ENCODE results near the gene MDM4. TPM values are rescaled to one million over a fixed set of nuclear protein-coding genes. Genes with fewer than 3 reads are reported as not detected.
A peak's percentile ranks its signal among the peaks of the same experiment; 100 is the strongest.
"Not testable (repeated sequence)": the region's sequence is repeated elsewhere in the genome, so short reads cannot be mapped to it uniquely, and the experiment has no call there.

Gene MDM4
- total RNA-seq, 1 donor from 2014 or later: 79.1 TPM

GRCh38 chr1:204478172-204478899 lies 37.9 kb upstream of the MDM4 start:
- no peaks in the 10 kb centered on the region for H3K9me3 Mint-ChIP-seq
- no peak for DNase-seq (ENCODE audit: low spot score)
- H3K27me3 Mint-ChIP-seq (ENCODE audit: low read depth): no peaks in the 10 kb centered on the region
- intact Hi-C loops (cut with micrococcal nuclease): no loop called here
- no peak overlapping the region for H3K27ac Mint-ChIP-seq
- H3K36me3 Mint-ChIP-seq (ENCODE audit: low read depth): peaks cover under 1% of the 10 kb centered on the region
- no peak overlapping the region for H3K4me3 Mint-ChIP-seq (ENCODE audit: low read depth)
- peaks cover 5% of the 10 kb centered on the region for H3K4me1 Mint-ChIP-seq (ENCODE audit: low read depth)

GRCh38 chr1:204478921-204479320 lies 37.3 kb upstream of the MDM4 start:
- Mint-ChIP-seq H3K4me1 (ENCODE audit: low read depth) (peaks cover 5% of the 10 kb centered on the region), H3K9me3 (no peaks in the 10 kb centered on the region), H3K27me3 (ENCODE audit: low read depth) (no peaks in the 10 kb centered on the region), H3K4me3 (ENCODE audit: low read depth) (no peak overlapping the region), H3K36me3 (ENCODE audit: low read depth) (peaks cover 2% of the 10 kb centered on the region), H3K27ac (no peak overlapping the region)
- intact Hi-C loops (cut with micrococcal nuclease): no loop called here
- no peak for DNase-seq (ENCODE audit: low spot score)

GRCh38 chr1:204479387-204480136 lies 36.6 kb upstream of the MDM4 start:
- DNase-seq (ENCODE audit: low spot score): no peak
- H3K4me3 Mint-ChIP-seq (ENCODE audit: low read depth): no peak overlapping the region
- no peak overlapping the region for H3K27ac Mint-ChIP-seq
- peaks cover 2% of the 10 kb centered on the region for H3K36me3 Mint-ChIP-seq (ENCODE audit: low read depth)
- intact Hi-C loops (cut with micrococcal nuclease): no loop called here
- H3K27me3 Mint-ChIP-seq (ENCODE audit: low read depth): no peaks in the 10 kb centered on the region
- H3K9me3 Mint-ChIP-seq: no peaks in the 10 kb centered on the region
- H3K4me1 Mint-ChIP-seq (ENCODE audit: low read depth): peaks cover 5% of the 10 kb centered on the region

GRCh38 chr1:204480515-204480914 lies 35.7 kb upstream of the MDM4 start:
- intact Hi-C loops (cut with micrococcal nuclease): no loop called here
- no peak overlapping the region for H3K4me3 Mint-ChIP-seq (ENCODE audit: low read depth)
- H3K27ac Mint-ChIP-seq: no peak overlapping the region
- no peak for DNase-seq (ENCODE audit: low spot score)
- H3K9me3 Mint-ChIP-seq: no peaks in the 10 kb centered on the region
- no peaks in the 10 kb centered on the region for H3K27me3 Mint-ChIP-seq (ENCODE audit: low read depth)
- peaks cover 5% of the 10 kb centered on the region for H3K4me1 Mint-ChIP-seq (ENCODE audit: low read depth)
- peaks cover 2% of the 10 kb centered on the region for H3K36me3 Mint-ChIP-seq (ENCODE audit: low read depth)

- Mint-ChIP-seq H3K4me3 (ENCODE audit: low read depth) (no peak overlapping the region), H3K27me3 (ENCODE audit: low read depth) (no peaks in the 10 kb centered on the region), H3K36me3 (ENCODE audit: low read depth) (peaks cover 6% of the 10 kb centered on the region), H3K27ac (no peak overlapping the region), H3K9me3 (no peaks in the 10 kb centered on the region), H3K4me1 (ENCODE audit: low read depth) (peaks cover 8% of the 10 kb centered on the region)
- intact Hi-C loops (cut with micrococcal nuclease): no loop called here
- no peak for DNase-seq (ENCODE audit: low spot score)
Measured at GRCh38 chr1:204483791-204484190, 32.4 kb upstream of the MDM4 start.

- H3K27me3 Mint-ChIP-seq (ENCODE audit: low read depth); H3K27ac Mint-ChIP-seq; H3K9me3 Mint-ChIP-seq; intact Hi-C loops (cut with micrococcal nuclease); H3K4me1 Mint-ChIP-seq (ENCODE audit: low read depth); H3K4me3 Mint-ChIP-seq (ENCODE audit: low read depth); DNase-seq (ENCODE audit: low spot score); H3K36me3 Mint-ChIP-seq (ENCODE audit: low read depth): not testable (repeated sequence)
Measured at GRCh38 chr1:204486513-204487255, 29.5 kb upstream of the MDM4 start.

- Mint-ChIP-seq H3K4me3 (ENCODE audit: low read depth) (no peak overlapping the region), H3K4me1 (ENCODE audit: low read depth) (peaks cover 11% of the 10 kb centered on the region), H3K27me3 (ENCODE audit: low read depth) (no peaks in the 10 kb centered on the region), H3K9me3 (no peaks in the 10 kb centered on the region), H3K27ac (no peak overlapping the region), H3K36me3 (ENCODE audit: low read depth) (peaks cover 6% of the 10 kb centered on the region)
- intact Hi-C loops (cut with micrococcal nuclease): no loop called here
- no peak for DNase-seq (ENCODE audit: low spot score)
Measured at GRCh38 chr1:204487256-204487615, 29.0 kb upstream of the MDM4 start.

- Mint-ChIP-seq H3K4me1 (ENCODE audit: low read depth) (peaks cover 39% of the 10 kb centered on the region), H3K36me3 (ENCODE audit: low read depth) (peaks cover 4% of the 10 kb centered on the region), H3K9me3 (no peaks in the 10 kb centered on the region), H3K4me3 (ENCODE audit: low read depth) (no peak overlapping the region), H3K27me3 (ENCODE audit: low read depth) (no peaks in the 10 kb centered on the region), H3K27ac (no peak overlapping the region)
- DNase-seq (ENCODE audit: low spot score): no peak
- intact Hi-C loops (cut with micrococcal nuclease): no loop called here
Measured at GRCh38 chr1:204491655-204492054, 24.6 kb upstream of the MDM4 start.

- H3K9me3 Mint-ChIP-seq: no peaks in the 10 kb centered on the region
- H3K4me3 Mint-ChIP-seq (ENCODE audit: low read depth): peak overlapping the region; percentile 95
- intact Hi-C loops (cut with micrococcal nuclease): no loop called here
- peaks cover 4% of the 10 kb centered on the region for H3K27me3 Mint-ChIP-seq (ENCODE audit: low read depth)
- peaks cover 40% of the 10 kb centered on the region for H3K4me1 Mint-ChIP-seq (ENCODE audit: low read depth)
- no peak for DNase-seq (ENCODE audit: low spot score)
- H3K27ac Mint-ChIP-seq: peak overlapping the region; percentile 72
- H3K36me3 Mint-ChIP-seq (ENCODE audit: low read depth): peaks cover 4% of the 10 kb centered on the region
Measured at GRCh38 chr1:204493145-204493983, 22.8 kb upstream of the MDM4 start.

GRCh38 chr1:204493984-204494280 lies 22.3 kb upstream of the MDM4 start:
- Mint-ChIP-seq H3K27ac (peak overlapping the region; percentile 72), H3K4me1 (ENCODE audit: low read depth) (peaks cover 37% of the 10 kb centered on the region), H3K4me3 (ENCODE audit: low read depth) (peak overlapping the region; percentile 95), H3K36me3 (ENCODE audit: low read depth) (no peaks in the 10 kb centered on the region), H3K9me3 (no peaks in the 10 kb centered on the region), H3K27me3 (ENCODE audit: low read depth) (peaks cover 4% of the 10 kb centered on the region)
- DNase-seq (ENCODE audit: low spot score): peak; percentile 52
- intact Hi-C loops (cut with micrococcal nuclease): loop anchor here (2.0 kb wide), 3 partner anchors 23 to 47 kb away; partner anchors contain the start of gene MDM4

- peak within 1 kb of the TSS; percentile 95 for H3K4me3 Mint-ChIP-seq (ENCODE audit: low read depth)
- no peaks in the 10 kb centered on the region for H3K9me3 Mint-ChIP-seq
- no peaks in the 10 kb centered on the region for H3K36me3 Mint-ChIP-seq (ENCODE audit: low read depth)
- intact Hi-C loops (cut with micrococcal nuclease): loop anchor here (1.0 to 2.0 kb wide), 4 partner anchors 12 to 48 kb away; partner anchors contain the start of gene MDM4
- H3K27ac Mint-ChIP-seq: peak within 1 kb of the TSS; percentile 93
- H3K27me3 Mint-ChIP-seq (ENCODE audit: low read depth): peaks cover 4% of the 10 kb centered on the region
- H3K4me1 Mint-ChIP-seq (ENCODE audit: low read depth): peaks cover 39% of the 10 kb centered on the region
- DNase-seq (ENCODE audit: low spot score): peak; percentile 62
Measured at GRCh38 chr1:204494281-204495077, 21.7 kb upstream of the MDM4 start, which contains the start of gene PIK3C2B. Gene PIK3C2B, minus strand, starts transcription at chr1:204494805. Its CDS starts 25,003 bp downstream, at chr1:204469802.

All from activated T-helper 2 cell treated with anti-CD3 and anti-CD28 coated beads, Interferon-gamma antibody, Interleukin-2, Interleukin-4, amounts not matched to agents 10 μg/mL and 5 μg/mL and 100 μg/mL, durations not matched to agents 14 hours and 24 hours and 36 hours (primary cell).